Keratinocyte (primary cell): ENCODE measurements around the gene PBOV1. TPM values are rescaled to one million over a fixed set of nuclear protein-coding genes. Genes with fewer than 3 reads are reported as not detected.

Source experiments
- DNase-seq: peaks from one replicate; pipeline ENCODE4 v3.0.0-alpha.2; 2011; ENCODE audit warnings: low read depth, missing footprints, low spot score
- FAIRE-seq: peaks from 2 replicates; lab custom pipeline; 2011; peaks lifted over from hg19 to GRCh38; lab: Jason Lieb, UNC
- H2AFZ ChIP-seq: 2 replicates; pipeline ENCODE4 v1.6.0; 2012; ENCODE audit warnings: low read length, control low read depth, inconsistent platforms; ENCODE audit not compliant: control insufficient read depth
- H3K27ac ChIP-seq: 2 replicates; pipeline ENCODE4 v1.5.1; 2011; ENCODE audit warnings: low read length; ENCODE audit not compliant: control insufficient read depth, insufficient read depth
- H3K27me3 ChIP-seq: 3 replicates; pipeline ENCODE4 v1.6.0; 2011; ENCODE audit warnings: low read length; ENCODE audit not compliant: control insufficient read depth, insufficient read depth; ENCODE audit errors: extremely low read depth
- H3K36me3 ChIP-seq, 2 experiments: 2 replicates in 1 of 2; 3 replicates in 1 of 2; pipeline ENCODE4 v1.5.1; 2011; ENCODE audit warnings: low read length in 2 of 2, mild to moderate bottlenecking in 1 of 2; ENCODE audit not compliant: control insufficient read depth in 2 of 2, insufficient read depth in 2 of 2; ENCODE audit errors: extremely low read depth in 1 of 2
- H3K4me1 ChIP-seq: 3 replicates; pipeline ENCODE4 v1.5.1; 2011; ENCODE audit warnings: low read length; ENCODE audit not compliant: control insufficient read depth, insufficient read depth; ENCODE audit errors: extremely low read depth
- H3K4me2 ChIP-seq: 3 replicates; pipeline ENCODE4 v1.6.0; 2011; ENCODE audit warnings: low read depth, low read length; ENCODE audit not compliant: control insufficient read depth, insufficient read depth; ENCODE audit errors: extremely low read depth
- H3K4me3 ChIP-seq, 3 experiments: fragments of 200-600 bp in 1 of 3; sonication (generic) in 1 of 3; 2 replicates in 2 of 3; 3 replicates in 1 of 3; pipeline ENCODE4 v1.5.1; 2011 to 2016; ENCODE audit warnings: low read length in 3 of 3, mild to moderate bottlenecking in 3 of 3, control low read depth in 2 of 3, inconsistent platforms in 1 of 3, low read depth in 1 of 3, mixed read lengths in 1 of 3, mixed run types in 1 of 3, moderate library complexity in 1 of 3; ENCODE audit not compliant: control insufficient read depth in 2 of 3, insufficient read depth in 2 of 3; ENCODE audit errors: extremely low read depth in 1 of 3
- H3K79me2 ChIP-seq: 2 replicates; pipeline ENCODE4 v1.6.0; 2012; ENCODE audit warnings: low read length; ENCODE audit not compliant: control insufficient read depth, insufficient read depth
- H3K9ac ChIP-seq: 3 replicates; pipeline ENCODE4 v1.6.0; 2011; ENCODE audit warnings: low read length; ENCODE audit not compliant: control insufficient read depth, insufficient read depth; ENCODE audit errors: extremely low read depth
- H3K9me1 ChIP-seq: 3 replicates; pipeline ENCODE4 v1.6.0; 2011; ENCODE audit warnings: low read length; ENCODE audit not compliant: control insufficient read depth, insufficient read depth; ENCODE audit errors: extremely low read depth
- H3K9me3 ChIP-seq: 2 replicates; pipeline ENCODE4 v1.5.1; 2012; ENCODE audit warnings: low read depth, low read length; ENCODE audit not compliant: control insufficient read depth
- H4K20me1 ChIP-seq: 3 replicates; pipeline ENCODE4 v1.6.0; 2011; ENCODE audit warnings: low read length; ENCODE audit not compliant: control insufficient read depth, insufficient read depth; ENCODE audit errors: extremely low read depth
- EZH2 ChIP-seq: IDR thresholded peaks from one replicate; pipeline ENCODE4 v1.6.1; 2012; ENCODE audit warnings: inconsistent platforms, mild to moderate bottlenecking, low read length, moderate library complexity
- dilution Hi-C: fragments of 300-500 bp; cut with MboI; formaldehyde crosslinking; loops from one replicate; pipeline ENCODE4 v1.7.0; 2020; ENCODE audit warnings: low sequenced_read_pairs; ENCODE audit not compliant: extremely low pct_ligation_motif_present
- polyA plus RNA-seq, 5 experiments: library from polyadenylated mRNA; depleted of rRNA in 3 of 5; stranded (reverse) in 3 of 5; stranded (forward) in 1 of 5; unstranded in 1 of 5; fragments of >200 nt; gene quantifications; 1 replicate in 1 of 5; 2 replicates in 3 of 5; 3 replicates in 1 of 5; pipeline versions ENCODE4 v1.2.1 to v1.2.3, GENCODE V29; 2011 to 2012; ENCODE audit warnings: missing spikeins in 2 of 5, low read depth in 1 of 5, low replicate concordance in 1 of 5
- TF ChIP-seq, protein P1 (sequence below), 3 experiments: IDR thresholded peaks in 1 of 3; conservative IDR thresholded peaks in 1 of 3; optimal IDR thresholded peaks in 1 of 3; 2 replicates in 2 of 3; 3 replicates in 1 of 3; pipeline versions ENCODE3 to v1.5.1; 2011; ENCODE audit warnings: low read length in 3 of 3, mild to moderate bottlenecking in 3 of 3, moderate library complexity in 2 of 3, control low read depth in 1 of 3, inconsistent platforms in 1 of 3; ENCODE audit not compliant: insufficient read depth in 2 of 3; ENCODE audit errors: extremely low read depth in 1 of 3

Gene PBOV1
- polyA plus RNA-seq, 1 donor (not counting 4 experiments of a cell fraction or from before 2014, with no cell fraction given): not detected

DNA sequence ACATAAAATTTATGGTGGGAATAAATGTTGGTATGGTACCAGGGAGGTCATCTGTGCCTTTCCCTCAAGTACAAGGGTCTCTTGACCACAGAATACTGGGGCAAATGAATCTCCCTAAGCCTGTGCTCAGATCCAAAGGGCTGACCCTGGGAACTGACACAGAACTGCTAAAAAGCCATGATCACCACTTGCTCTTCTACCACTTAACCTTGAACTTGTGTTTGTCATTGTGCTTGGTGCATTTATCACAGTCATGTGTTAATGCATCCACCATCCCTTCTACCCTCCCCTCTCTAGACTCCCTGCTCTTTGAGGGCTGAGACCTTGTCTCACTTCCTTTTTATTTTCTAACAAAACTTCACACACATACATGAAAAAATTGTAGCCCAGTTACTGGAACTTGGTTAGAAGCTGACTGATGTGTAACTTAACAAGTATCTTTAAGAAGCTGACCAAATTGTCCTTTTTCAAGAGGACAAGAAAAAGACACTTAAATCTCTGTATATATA, 46.1 kb upstream of the PBOV1 start:
- H3K9ac ChIP-seq: no peak overlapping the region
- dilution Hi-C loops: no loop called here
- no peak for FAIRE-seq

DNA sequence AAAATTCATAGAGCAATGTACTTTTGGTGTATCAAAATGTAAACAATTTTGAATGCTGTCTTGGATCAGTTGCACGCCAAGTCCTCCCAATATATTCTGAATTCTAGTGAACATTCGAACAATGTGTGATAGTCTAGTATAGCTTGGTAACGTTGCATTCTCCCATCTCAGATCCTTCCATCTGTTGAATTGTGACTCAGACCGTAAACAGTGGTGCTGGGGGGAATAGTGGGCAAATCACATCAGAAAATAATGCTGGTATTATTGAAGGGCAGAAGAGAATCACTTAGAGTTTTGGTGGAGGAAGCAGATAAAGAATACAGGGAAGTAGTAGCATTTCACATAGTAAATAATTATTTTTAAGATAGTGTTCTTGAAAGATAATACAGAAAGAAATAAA, 45.7 kb upstream of the PBOV1 start:
- Histone ChIP-seq H3K9me1 (no peaks in the 10 kb centered on the region), H3K27ac (no peak overlapping the region), H3K27me3 (peaks cover under 1% of the 10 kb centered on the region), H3K9ac (no peak overlapping the region), H3K9me3 (no peaks in the 10 kb centered on the region), H3K79me2 (no peaks in the 10 kb centered on the region), H3K4me3 (no peak overlapping the region), H3K4me2 (no peak overlapping the region), H3K4me1 (no peaks in the 10 kb centered on the region), H2AFZ (no peak overlapping the region), H3K36me3 (no peaks in the 10 kb centered on the region), H4K20me1 (no peaks in the 10 kb centered on the region)
- dilution Hi-C loops: no loop called here
- no peak for DNase-seq
- TF ChIP-seq, protein P1, sequence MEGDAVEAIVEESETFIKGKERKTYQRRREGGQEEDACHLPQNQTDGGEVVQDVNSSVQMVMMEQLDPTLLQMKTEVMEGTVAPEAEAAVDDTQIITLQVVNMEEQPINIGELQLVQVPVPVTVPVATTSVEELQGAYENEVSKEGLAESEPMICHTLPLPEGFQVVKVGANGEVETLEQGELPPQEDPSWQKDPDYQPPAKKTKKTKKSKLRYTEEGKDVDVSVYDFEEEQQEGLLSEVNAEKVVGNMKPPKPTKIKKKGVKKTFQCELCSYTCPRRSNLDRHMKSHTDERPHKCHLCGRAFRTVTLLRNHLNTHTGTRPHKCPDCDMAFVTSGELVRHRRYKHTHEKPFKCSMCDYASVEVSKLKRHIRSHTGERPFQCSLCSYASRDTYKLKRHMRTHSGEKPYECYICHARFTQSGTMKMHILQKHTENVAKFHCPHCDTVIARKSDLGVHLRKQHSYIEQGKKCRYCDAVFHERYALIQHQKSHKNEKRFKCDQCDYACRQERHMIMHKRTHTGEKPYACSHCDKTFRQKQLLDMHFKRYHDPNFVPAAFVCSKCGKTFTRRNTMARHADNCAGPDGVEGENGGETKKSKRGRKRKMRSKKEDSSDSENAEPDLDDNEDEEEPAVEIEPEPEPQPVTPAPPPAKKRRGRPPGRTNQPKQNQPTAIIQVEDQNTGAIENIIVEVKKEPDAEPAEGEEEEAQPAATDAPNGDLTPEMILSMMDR (optimal IDR thresholded peaks at IDR 0.05 in 1 of 3, IDR thresholded peaks at IDR 0.05 in 1 of 3, conservative IDR thresholded peaks at IDR 0.05 in 1 of 3; ENCODE audit: extremely low read depth in 1 of 3, insufficient read depth in 2 of 3, low read length in 3 of 3): no peak
- TF ChIP-seq EZH2: no peak
- no peak for FAIRE-seq

More for the DNA sequence above, 46.1 kb upstream of the PBOV1 start:
- Histone ChIP-seq H4K20me1 (no peaks in the 10 kb centered on the region), H3K27me3 (peaks cover 3% of the 10 kb centered on the region), H3K4me2 (no peak overlapping the region), H2AFZ (no peak overlapping the region), H3K27ac (no peak overlapping the region), H3K9me1 (no peaks in the 10 kb centered on the region), H3K4me3 (no peak overlapping the region), H3K9me3 (no peaks in the 10 kb centered on the region), H3K79me2 (no peaks in the 10 kb centered on the region), H3K36me3 (no peaks in the 10 kb centered on the region), H3K4me1 (no peaks in the 10 kb centered on the region)
- no peak for DNase-seq
- TF ChIP-seq EZH2: no peak
- TF ChIP-seq, protein P1 (optimal IDR thresholded peaks at IDR 0.05 in 1 of 3, IDR thresholded peaks at IDR 0.05 in 1 of 3, conservative IDR thresholded peaks at IDR 0.05 in 1 of 3; ENCODE audit: extremely low read depth in 1 of 3, insufficient read depth in 2 of 3, low read length in 3 of 3): no peak
